RWPE2 (cell line): ENCODE measurements around the gene MGLL.

Source experiments
- ATAC-seq: fragments of 200-7000 bp; cut with Tn5 transposase; 3 replicates; pipeline ENCODE4 v1.9.1; 2021; ENCODE audit warnings: low read depth
- DNase-seq: peaks from one replicate; pipeline ENCODE4 v3.0.0-alpha.2; 2020; ENCODE audit warnings: low spot score
- H3K27ac ChIP-seq: fragments of 450-650 bp; 2 replicates; pipeline ENCODE4 v1.5.1; 2017; ENCODE audit warnings: mild to moderate bottlenecking; ENCODE audit not compliant: poor library complexity, severe bottlenecking
- H3K27me3 ChIP-seq: fragments of 250-450 bp; sonication (Bioruptor Pico); 2 replicates; pipeline ENCODE4 v1.5.1; 2021; ENCODE audit warnings: mild to moderate bottlenecking, moderate library complexity; ENCODE audit not compliant: insufficient read depth, poor library complexity, severe bottlenecking
- H3K36me3 ChIP-seq: fragments of 250-450 bp; sonication (Bioruptor Pico); 2 replicates; pipeline ENCODE4 v1.5.1; 2020; ENCODE audit warnings: low read depth, mild to moderate bottlenecking, moderate library complexity
- H3K4me1 ChIP-seq: fragments of 250-450 bp; sonication (Bioruptor Pico); 2 replicates; pipeline ENCODE4 v1.5.1; 2021; ENCODE audit warnings: mild to moderate bottlenecking, moderate library complexity; ENCODE audit not compliant: insufficient read depth, poor library complexity, severe bottlenecking
- H3K4me3 ChIP-seq: fragments of 250-450 bp; sonication (Bioruptor Pico); 2 replicates; pipeline ENCODE4 v1.5.1; 2021; ENCODE audit warnings: mild to moderate bottlenecking, moderate library complexity; ENCODE audit not compliant: severe bottlenecking
- H3K9me3 ChIP-seq: fragments of 250-450 bp; sonication (Bioruptor Pico); 2 replicates; pipeline ENCODE4 v1.5.1; 2021; ENCODE audit warnings: mild to moderate bottlenecking, moderate library complexity; ENCODE audit not compliant: severe bottlenecking
- CTCF ChIP-seq: fragments of 450-650 bp; IDR thresholded peaks from one replicate; pipeline ENCODE4 v1.5.1; 2017; ENCODE audit warnings: mild to moderate bottlenecking, moderate library complexity; ENCODE audit not compliant: poor library complexity, severe bottlenecking

The MGLL gene

GRCh38 chr3:127693336-127693843 is 128.9 kb downstream of the MGLL start:
- TF ChIP-seq CTCF = no peak
- ATAC-seq = no peak
- H3K36me3 ChIP-seq = no peaks in the 10 kb centered on the region
- H3K27ac ChIP-seq = no peak overlapping the region
- no peaks in the 10 kb centered on the region for H3K27me3 ChIP-seq
- no peak for DNase-seq
- H3K4me1 ChIP-seq = peaks cover 23% of the 10 kb centered on the region
- H3K4me3 ChIP-seq = no peak overlapping the region
- no peaks in the 10 kb centered on the region for H3K9me3 ChIP-seq

- Histone ChIP-seq H3K9me3 (no peaks in the 10 kb centered on the region), H3K4me3 (no peak overlapping the region), H3K27me3 (no peaks in the 10 kb centered on the region), H3K36me3 (no peaks in the 10 kb centered on the region), H3K27ac (no peak overlapping the region), H3K4me1 (peaks cover 23% of the 10 kb centered on the region)
- no peak for TF ChIP-seq CTCF
- DNase-seq (no peak), ATAC-seq (no peak)
These were observed 129.6 kb downstream of the MGLL start for GRCh38 chr3:127692501-127693335.

DNA sequence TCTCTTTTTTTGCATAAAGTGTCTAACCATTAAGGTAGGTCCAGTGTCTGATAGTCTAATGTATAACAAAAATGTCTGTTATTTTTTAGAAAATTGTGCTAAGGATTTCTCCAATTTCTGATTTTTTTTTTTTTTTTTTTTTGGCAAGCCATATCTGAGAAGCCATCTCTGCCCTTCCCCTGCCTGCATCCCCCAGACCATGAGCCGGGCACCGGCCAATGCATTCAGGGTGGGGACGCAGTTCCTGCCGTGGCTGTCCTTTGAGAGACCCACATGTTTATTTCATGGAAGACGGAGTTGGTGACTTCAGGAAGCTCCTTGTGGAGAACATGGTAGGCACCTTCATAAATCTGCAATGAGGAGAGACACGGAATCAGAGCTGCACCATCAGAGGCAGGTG is 130.3 kb downstream of the MGLL start:
- no peak overlapping the region for H3K4me3 ChIP-seq
- H3K27ac ChIP-seq = peak overlapping the region; percentile 91
- ATAC-seq (no peak), DNase-seq (no peak)
- no peaks in the 10 kb centered on the region for H3K36me3 ChIP-seq
- no peak for TF ChIP-seq CTCF
- H3K27me3 ChIP-seq = no peaks in the 10 kb centered on the region
- peaks cover 19% of the 10 kb centered on the region for H3K4me1 ChIP-seq
- no peaks in the 10 kb centered on the region for H3K9me3 ChIP-seq

GRCh38 chr3:127691489-127691888 is 130.8 kb downstream of the MGLL start:
- ATAC-seq (no peak), DNase-seq (no peak)
- Histone ChIP-seq H3K4me3 (no peak overlapping the region), H3K36me3 (no peaks in the 10 kb centered on the region), H3K27me3 (no peaks in the 10 kb centered on the region), H3K27ac (peak overlapping the region; percentile 91), H3K4me1 (peaks cover 15% of the 10 kb centered on the region), H3K9me3 (no peaks in the 10 kb centered on the region)
- no peak for TF ChIP-seq CTCF

DNA sequence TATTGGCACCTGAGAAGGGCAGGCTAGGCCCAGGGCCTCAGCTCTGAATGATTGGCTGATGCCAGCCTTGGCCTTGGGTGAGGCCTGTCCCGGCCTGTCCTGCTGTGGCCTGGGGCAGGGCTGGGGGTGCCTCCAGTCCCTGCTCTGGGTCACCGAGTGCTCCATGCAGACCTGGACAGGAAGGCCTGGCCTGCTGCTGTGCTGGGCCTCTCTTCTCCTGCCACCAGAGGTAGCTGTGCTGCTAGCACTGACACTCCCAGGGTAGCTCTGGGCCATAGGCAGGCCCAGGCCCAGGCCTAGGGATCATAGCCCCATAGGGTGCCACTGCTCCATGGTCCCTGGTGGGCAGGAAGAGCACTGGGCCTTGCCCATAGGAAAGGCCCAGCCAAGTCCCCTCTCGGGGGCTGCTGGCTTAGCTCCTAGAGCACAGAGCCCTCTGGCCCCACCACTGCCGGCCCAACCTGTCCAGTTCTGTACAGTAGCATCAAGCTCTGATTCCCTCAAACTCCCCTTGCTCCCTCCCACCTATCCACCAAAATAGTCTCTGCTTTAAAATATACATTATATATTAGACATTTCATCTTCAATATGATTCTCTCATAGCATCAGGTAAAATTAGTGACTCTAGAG is 131.4 kb downstream of the MGLL start:
- H3K36me3 ChIP-seq = no peaks in the 10 kb centered on the region
- peak; percentile 70 for DNase-seq

More for the DNA sequence above, 131.4 kb downstream of the MGLL start:
- peak overlapping the region; percentile 91 for H3K27ac ChIP-seq
- TF ChIP-seq CTCF = peak; percentile 85
- H3K4me3 ChIP-seq = no peak overlapping the region
- ATAC-seq = peak; percentile 86
- H3K27me3 ChIP-seq = no peaks in the 10 kb centered on the region
- H3K9me3 ChIP-seq = no peaks in the 10 kb centered on the region
- peaks cover 15% of the 10 kb centered on the region for H3K4me1 ChIP-seq
